GM19240 (cell line): ENCODE data around the gene ZNF14.
"Not testable (repeated sequence)": the region's sequence is repeated elsewhere in the genome, so short reads cannot be mapped to it uniquely, and the experiment has no call there.

Experiments
- DNase-seq: peaks from one replicate; pipeline ENCODE4 v3.0.0; 2011; ENCODE audit warnings: low spot score; ENCODE audit not compliant: insufficient read length

The ZNF14 gene

DNA sequence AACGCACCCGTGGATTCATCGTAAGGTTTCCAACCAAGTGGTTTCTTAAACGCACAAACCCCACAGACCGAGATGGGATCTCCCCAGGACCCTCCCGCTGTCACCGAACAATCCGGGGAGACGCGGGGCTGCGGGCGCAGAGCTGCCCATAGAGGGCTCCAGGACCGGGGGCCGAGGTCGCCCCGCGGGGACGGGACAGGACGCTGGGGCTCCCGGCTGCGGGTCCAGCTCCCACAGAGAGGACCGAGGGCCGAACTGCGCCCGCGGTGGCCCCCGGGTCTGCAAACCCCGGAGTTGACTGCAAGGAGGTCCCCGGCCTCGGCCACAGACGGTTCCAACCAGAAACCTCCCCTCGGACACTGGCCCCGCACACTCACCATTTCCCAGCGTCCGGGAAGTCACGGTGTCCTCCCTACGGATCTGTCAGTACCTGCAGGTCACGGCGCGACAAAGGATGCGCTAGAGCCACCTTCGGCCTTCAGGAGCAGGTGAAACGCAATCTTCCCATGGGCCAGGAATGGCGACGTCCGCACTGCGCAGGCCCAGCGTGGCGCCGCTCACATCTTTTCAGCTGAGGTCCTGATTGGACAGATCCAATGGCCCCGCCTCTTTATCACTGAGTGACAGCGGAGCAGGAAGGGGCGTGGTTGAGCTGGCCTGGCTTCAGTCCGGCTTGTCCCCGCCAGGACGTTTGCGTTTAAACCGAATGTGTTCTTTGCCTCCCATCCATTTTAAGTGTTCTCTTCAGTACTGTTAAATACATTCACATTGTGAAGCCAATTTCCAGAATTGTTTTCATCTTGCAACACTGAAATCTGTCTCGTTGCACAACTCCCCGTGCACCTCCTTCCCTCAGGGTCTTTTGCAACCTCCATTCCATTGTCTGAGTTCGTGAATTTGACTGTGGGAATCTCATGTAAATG is at the start of gene ZNF14:
TSS of gene ZNF14 (minus strand) at position 534 of the 923 bp plus-strand sequence. CDS start at position 380, 154 bp downstream.
- DNase-seq: peak; percentile 99

DNA sequence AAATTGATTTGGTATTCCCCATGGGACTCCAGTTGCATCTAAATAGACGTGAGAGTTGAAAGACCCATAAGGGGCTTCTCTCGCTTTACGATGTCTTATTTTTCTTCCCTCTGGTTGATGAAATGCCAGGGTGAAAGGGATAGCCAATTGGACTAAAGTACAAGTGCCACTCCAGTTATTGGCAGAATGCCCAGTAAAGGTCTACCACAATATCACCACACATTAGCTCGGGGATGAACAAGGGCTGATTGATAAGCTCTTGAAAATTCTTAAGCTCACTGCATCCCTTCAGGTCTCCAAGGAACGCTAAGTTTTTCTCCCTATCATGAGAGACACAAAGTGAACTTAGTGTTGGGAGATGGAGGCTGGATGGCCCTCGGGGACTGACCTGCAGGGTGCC is 48.9 kb upstream of the ZNF14 start:
- not testable (repeated sequence) for DNase-seq

DNA sequence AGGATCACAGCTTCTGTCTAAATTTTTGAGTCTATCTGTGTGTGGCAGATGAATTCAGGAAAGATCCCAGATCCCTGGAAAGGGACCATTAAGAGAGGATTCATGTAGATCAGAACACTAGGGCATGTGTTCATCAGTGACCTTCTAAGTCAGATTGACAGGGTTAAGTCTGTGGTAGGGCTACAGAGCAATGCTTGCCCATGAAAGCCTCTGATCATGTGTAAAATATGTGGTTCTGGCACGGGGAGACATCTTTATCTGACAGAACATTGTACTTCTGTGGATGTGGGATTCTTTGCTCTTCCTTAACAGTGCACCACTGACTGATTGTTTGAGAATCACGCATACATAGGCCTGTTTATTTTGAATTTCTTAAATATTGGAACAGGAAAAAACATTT is 45.8 kb upstream of the ZNF14 start:
- no peak for DNase-seq

DNA sequence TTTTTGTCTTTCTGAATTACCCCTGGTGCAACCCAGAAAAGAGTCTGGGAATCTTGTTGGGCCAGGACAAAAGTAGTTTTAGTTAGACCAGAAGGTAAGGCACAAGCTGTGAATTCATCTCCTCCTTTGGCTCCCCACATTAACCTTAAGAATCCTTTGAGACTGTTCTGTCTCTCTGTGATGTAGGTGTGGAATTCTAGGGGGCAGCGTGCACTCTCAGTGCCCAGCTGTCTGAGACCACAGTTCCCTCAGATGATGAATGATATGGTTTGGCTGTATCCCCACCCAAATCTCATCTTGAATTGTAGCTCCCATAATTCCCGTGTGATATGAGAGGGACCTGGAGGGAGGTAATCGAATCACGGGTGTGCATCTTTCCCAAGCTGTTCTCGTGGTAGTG is 44.8 kb upstream of the ZNF14 start:
- DNase-seq: no peak

DNA sequence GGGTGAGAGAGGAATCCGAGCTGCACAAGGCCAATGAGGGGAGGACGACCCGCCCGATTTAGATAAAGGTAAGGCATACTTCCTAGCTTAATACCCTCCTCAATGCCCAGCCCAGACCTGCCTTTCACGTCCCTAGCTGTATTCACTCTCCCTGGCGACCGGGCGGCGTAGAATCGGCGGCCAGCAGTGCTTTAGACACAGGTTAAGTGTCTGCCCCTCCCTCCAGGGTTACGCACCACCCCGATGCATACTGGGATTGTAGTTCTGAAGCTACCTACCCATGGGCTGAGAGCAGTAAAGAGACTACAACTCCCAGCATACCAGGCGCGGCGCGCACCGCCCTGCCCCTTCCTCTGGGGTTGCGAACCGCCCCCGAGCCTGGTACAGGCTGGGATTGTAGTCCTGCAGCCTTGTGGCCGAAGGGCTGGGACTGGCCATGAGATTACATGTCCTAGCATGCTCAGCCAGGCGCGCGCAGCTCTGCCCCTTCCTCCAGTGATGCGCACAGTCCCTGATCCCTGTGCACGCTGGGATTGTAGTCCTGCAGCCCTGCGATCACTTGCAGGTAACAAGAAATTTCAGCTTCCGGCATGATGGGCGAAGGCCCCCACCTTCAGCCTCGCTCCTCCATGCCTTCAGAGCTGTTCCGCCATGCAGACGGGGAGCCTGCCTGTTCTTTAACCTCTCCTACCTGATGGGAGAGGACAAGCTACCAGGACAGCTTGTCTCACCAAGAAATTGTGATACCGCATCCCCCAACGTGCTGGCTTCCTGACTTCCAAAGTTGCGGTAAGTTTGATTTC is 43.5 kb upstream of the ZNF14 start:
- peak; percentile 81 for DNase-seq

DNA sequence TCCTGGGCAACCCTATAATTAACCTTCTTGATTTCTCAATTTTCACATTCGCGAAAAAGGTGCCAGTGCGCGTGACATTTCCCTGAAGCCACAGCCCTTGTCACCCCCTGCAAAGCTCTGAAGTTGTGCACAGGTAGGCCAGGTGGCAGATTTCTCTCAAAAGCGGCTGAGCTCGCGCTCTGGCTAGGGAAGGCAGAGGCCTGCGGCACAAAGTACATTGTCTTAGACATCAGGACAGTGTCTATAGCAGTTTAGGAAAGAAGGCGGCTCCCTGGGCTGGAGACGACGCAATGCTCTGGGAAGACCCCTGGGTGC is 42.9 kb upstream of the ZNF14 start:
- DNase-seq: no peak

DNA sequence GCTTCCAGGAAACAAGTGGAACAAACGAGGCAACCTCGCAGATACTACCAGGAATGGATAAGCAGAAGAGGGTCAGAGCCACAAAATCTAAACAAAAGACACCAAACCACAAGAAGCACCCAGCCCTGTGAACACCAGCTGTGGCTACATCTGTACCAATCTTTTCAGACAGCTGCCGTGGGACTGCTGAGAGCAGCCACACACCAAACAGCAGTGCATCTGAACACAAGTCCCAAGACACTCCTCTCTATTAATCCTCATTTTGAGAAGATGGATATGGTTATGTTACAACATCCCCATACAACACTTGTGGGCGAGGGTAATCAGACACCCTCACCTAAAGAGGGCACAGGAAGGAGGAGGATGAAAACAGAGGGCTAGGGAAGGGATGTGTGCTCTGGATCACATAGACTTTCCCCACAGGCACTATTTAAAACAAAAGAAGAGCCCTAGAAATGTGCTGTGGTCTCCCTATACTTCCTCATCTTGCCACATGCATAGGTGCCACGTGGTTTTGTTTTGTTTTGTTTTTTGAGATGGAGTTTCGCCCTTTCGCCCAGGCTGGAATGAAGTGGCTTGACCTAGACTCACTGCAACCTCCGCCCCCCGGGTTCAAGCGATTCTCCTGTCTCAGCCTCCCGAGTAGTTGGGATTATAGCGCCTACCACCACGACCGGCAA is 41.6 kb upstream of the ZNF14 start:
- no peak for DNase-seq

DNA sequence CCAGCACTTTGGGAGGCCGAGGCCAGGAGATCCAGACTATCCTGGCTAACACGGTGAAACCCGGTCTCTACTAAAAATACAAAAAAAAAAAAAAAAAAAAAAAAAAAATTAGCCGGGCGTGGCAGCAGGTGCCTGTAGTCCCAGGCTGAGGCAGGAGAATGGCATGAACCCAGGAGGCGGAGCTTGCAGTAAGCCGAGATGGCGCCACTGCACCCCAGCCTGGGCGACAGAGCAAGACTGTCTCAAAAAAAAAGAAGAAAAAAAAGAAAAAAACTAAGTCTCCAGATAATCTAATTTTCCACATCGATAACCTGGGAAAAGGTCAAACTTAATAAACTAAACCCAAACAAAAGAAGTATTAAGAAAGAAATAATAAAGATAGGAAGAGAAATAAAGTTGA is 39.1 kb upstream of the ZNF14 start:
- DNase-seq: not testable (repeated sequence)

DNA sequence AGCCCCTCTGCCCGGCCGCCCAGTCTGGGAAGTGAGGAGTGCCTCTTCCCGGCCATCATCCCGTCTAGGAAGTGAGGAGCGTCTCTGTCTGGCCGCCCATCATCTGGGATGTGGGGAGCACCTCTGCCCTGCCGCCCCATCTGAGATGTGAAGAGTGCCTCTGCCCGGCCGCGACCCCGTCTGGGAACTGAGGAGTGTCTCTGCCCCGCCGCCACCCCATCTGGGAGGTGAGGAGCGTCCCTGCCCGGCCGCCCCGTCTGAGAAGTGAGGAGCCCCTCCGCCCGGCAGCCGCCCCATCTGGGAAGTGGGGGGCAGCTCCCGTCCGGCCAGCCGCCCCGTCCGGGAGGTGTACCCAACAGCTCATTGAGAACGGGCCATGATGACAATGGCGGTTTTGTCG is 37.1 kb upstream of the ZNF14 start:
- DNase-seq: not testable (repeated sequence)

DNA sequence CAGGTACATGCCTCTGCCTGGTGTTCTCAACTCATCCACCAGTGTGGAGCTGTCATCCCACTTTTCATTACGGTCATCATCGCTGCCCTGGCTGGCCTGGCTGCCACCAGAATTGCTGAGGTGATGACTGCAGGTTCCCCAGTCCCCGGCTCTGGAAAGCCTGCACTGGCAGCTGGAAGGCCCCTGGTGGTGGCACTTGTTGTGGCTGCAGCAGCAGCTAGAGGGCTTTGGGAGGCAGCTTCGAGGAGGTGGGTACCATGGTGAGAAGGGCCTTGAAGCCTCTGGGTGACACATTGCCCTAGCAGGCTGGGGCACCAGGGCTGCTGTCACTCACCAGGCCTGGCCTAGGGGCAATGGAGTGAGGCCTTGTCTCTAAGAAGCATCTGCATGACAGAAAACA is 25.3 kb upstream of the ZNF14 start:
- no peak for DNase-seq

DNA sequence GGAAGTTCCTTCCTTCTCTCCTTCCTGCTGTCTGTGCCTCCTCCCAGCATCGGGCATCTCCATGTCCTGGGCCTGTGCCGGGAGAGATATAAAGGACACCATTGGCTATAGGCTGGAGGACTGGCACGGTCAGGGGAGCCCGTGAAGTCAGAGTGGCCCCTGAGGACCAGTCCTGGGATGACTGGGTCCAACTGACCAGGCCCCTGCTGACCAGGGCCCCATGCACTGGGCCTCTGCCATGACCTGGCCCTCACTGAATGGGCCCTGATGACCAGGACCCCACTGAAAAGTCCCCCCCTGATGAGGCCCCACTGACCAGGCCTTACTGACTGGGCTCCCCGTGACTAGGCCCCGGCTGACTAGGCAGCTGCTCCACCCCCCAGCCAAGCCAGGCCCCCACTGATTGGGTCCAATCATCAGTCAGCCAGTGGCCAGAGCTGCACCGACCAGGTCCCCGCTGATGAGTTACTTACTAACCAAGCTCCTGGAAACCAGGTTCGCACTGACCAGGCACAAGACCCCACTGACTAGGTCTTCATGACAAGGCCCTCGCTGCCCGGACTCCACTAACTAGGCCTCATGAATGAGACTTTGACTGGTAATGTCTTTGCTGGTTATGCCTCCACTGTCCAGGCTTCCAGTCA is 20.0 kb upstream of the ZNF14 start:
- DNase-seq: no peak

DNA sequence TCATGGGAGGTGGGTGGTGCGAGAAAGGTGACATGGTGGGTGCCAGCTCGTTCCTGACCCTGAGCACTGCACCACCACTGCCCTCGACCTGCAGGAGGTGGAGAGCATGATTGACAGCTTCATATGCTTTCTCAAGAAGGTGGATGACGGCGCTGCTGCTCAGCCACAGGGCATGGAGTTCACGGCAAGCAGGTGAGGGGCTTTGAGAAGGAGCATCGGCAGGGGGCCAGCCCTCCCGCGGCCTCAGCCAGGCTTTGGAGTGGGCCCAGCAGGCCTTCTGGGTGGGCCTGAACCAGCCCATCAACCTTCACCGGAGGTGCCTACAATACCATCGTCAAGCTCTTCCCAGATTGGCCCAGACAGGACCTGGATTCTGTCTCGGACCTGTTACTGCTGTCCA is 18.9 kb upstream of the ZNF14 start:
- DNase-seq: no peak

DNA sequence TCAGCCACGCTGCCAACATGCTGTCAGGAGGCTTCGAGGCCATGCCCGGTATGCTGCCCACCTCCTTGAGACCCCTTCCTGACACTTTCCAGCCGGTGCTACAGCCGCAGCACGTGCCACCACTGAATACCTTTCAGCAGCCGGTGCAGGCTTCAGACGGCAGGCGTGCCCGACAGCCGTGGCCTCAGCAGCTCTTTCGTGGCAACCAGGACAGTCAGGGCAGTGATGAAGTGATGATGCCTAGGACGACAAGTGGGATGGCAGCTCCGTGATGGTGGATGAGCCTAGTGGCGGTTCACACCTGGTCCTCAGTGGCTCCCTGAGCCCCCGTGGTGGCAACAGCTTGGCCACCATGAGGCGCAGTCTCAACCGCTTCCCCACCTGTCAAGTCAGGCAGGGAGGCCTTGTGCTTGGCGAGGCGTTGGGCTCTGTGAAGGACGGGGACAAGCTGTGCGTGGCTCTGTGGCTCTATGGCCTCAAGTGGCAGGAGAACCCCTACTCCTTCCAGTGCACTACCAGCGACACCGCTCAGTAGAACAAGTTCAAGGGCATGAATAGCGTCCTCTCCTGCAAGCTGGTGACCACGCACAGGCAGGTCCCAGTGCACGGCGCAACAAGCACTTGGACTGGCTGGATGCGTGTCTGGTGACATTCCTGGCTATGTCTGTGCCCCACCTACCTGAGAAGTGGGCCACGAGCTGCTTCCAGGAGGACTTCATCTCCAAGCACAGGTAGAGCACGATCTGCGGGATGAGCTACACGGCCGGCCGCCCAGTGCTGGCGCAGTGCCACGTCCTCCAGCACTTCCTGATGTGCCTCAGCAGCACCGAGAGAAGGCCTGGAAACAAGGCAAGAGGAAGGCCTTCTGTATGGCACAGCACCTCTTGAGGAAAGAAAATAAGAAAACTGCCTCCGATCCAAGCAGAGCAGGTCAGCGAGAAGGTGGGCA is 18.2 kb upstream of the ZNF14 start:
- no peak for DNase-seq

DNA sequence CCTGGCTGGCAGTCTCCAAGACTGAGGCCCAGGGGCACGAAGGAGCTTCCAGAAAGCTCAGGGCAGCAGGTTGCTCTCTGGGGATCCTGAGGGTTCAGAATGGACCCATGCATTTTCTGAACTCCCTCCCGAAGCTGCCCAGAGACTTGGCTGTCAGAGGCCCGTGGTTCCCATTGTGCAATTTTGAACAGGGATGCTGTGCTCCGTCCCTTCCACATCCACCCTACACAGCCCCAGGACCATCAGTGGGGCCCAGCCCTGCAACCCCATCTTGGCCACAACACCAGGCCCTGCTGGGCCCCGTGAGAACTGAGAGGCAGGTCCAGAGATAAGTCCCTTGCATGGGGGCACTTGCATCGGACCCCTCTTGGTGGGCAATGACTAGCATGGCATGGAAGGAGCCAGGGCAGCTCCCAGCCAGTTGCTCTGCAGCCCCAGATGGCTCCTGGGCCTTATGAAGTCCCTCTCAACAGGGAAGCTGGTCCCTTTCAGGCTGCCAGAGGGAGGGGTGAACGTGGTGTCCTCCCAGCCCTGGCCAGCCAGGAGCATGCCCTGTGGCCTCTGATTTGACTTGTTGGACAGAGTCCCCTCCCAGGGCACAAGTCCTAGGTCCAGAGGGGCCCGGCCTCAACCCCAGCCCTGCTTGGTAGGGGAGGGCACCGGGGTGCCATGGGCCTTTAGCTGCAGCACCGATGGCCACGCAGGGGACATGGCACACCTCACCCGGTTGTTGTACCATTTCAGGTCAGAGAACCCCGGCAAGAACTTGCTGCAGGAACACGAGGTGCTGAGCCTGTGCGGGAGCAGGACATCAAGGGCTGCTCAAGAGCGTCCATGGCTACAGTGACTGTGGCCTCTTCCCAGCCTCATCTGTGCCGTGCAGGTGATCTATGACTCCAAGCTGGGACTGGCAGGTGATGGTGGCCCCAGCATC is 17.3 kb upstream of the ZNF14 start:
- DNase-seq: no peak

DNA sequence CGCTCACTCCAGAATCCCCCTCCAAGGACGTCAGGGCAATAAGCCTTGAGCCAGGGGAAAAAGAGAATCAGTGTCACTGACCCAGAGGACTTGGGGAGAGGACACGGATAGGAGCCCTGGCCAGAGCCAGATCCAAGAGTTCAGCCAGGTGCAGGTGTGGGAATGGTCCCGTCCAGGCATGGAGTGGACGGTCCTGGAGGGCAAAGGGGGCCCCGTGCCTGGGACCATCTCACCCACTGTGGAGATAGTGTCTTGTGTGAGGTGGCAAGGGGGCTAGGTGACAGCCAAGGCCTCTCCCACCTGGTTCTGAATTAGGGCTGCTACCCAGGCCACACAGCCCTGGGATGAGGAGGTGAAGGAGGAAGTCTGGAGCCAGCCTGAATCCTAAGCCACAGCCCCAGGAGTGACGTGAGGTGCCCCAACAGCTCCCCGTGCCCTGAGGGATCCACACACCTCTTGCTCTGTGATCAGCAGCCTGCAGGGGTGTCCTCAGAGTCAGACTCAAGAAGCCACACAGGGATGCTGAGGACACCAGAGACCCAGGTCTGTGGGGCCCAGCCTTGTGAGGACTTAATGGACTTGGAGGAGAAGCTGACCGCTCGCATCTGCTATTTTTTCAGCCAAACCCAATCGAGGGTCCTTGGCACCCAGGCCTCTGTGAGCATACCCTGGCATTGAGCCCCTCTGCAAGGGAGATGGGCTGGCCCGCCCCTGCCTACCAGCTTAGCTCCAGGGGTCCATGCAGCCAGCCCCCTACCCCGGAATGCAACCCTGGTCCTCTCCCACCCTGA is 16.4 kb upstream of the ZNF14 start:
- no peak for DNase-seq

DNA sequence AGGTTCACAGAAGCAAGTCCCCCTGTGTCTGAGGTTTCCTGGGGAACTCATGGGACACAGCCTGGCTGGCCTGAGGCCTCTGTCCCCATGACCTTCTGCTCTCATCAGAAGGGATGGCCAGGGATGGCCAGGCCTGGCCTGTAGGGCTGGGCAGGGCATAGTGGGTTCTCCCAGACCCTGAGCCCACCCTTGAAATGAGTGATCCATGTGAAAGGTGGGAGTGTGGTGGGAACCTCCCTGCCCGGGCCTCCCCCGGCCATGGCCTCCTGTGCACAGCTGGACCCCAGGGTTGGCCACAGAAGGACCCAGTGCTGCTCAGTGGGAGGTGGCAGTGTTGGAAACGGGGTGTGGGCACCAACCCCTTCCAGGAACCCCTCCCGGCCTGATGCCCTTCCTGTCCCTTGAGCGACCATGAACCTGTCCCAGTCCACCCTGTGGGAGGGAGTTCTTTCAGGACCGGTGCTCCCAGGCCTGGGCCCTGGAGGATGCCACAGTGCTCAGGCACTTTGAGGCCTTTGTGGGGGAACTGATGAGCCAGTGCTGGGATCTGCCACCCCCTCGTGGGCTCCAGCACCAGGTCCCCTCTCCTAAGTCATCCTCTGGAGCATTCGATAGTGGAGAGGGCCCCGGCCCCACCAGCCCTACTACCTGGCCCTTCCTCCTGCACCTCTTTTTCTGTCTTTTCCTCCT is 15.5 kb upstream of the ZNF14 start:
- DNase-seq: no peak

DNA sequence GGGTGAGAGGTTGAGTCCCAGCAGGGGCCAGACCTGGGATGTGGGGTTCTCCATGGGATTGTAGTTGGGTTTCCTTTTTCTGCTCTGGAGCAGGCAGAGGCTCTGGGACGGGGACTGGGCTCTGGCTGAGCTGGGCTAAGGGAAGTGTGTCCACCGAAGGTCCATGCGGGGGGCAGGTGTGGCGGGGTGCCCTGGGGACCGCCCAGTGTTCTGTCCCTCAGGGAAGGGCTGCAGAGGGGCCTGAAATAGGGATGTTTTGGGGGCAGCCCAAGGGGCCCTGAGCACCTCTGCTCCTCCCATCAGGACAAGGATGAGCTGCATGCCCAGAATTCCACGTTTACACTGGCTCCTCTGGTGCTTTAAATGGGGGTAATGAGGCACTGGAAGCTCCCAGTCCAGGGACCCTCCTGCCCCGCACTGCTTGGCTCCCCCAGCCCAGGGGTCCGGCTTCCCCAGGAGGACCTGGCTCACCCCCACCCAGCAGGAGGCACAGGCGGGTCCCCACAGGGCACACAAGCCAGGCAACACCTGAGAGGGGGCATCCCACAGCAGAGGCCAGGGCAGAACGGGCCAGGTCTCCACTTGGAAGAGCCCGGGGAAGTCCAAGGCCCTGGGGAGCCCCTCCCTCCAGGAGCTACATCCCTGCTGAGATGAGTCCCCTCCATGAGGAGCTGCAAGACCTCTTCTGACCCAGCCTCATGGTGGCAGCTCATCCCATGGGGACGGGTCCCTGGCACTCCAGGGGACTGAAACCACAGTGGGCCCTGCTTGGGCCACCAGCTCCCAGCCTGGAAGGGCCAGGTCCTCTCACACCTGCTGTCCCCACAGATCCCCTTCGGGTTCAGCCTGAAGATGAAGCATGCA is 14.7 kb upstream of the ZNF14 start:
- DNase-seq: no peak
